Heart left ventricle (tissue), 16 donors: Measurements from ENCODE around the gene SHISA9. TPM values are rescaled to one million over a fixed set of nuclear protein-coding genes. Genes with fewer than 3 reads are reported as not detected.

Experiments used
- ATAC-seq, 4 donors: fragments of 200-7000 bp; cut with Tn5 transposase; one replicate each; pipeline ENCODE4 v1.9.1; 2020 to 2022; ENCODE audit warnings: moderate library complexity in 4 of 4, mild to moderate bottlenecking in 3 of 4, moderate number of reproducible peaks in 1 of 4
- DNase-seq, 5 donors: peaks; one replicate each; pipeline ENCODE4 v3.0.0-alpha.2; 2020
- H3K27ac ChIP-seq, 12 donors: fragments of 200-600 bp; sonication (generic) in 4 of 12; one replicate each; pipeline versions ENCODE4 v1.5.0 to v1.8.0; 2016 to 2022; ENCODE audit warnings: mild to moderate bottlenecking in 2 of 12
- H3K27me3 ChIP-seq, 9 donors: fragments of 200-600 bp; sonication (generic) in 2 of 9; one replicate each; pipeline versions ENCODE4 v1.5.1 to v1.8.0; 2016 to 2022; ENCODE audit warnings: mild to moderate bottlenecking in 3 of 9
- H3K36me3 ChIP-seq, 9 donors: fragments of 200-600 bp; sonication (generic) in 2 of 9; one replicate each; pipeline versions ENCODE4 v1.5.0 to v1.8.0; 2018 to 2022; ENCODE audit warnings: mild to moderate bottlenecking in 2 of 9
- H3K4me1 ChIP-seq, 12 donors: fragments of 200-600 bp; sonication (generic) in 4 of 12; one replicate each; pipeline versions ENCODE4 v1.5.0 to v1.8.0; 2016 to 2022; ENCODE audit warnings: mild to moderate bottlenecking in 3 of 12
- H3K4me3 ChIP-seq, 12 donors: fragments of 200-600 bp; sonication (generic) in 4 of 12; one replicate each; pipeline versions ENCODE4 v1.5.0 to v1.8.0; 2017 to 2022; ENCODE audit warnings: mild to moderate bottlenecking in 9 of 12, moderate library complexity in 4 of 12
- H3K9me3 ChIP-seq, 12 donors: fragments of 200-600 bp; sonication (generic) in 4 of 12; one replicate each; pipeline versions ENCODE4 v1.5.0 to v1.8.0; 2016 to 2022; ENCODE audit warnings: mild to moderate bottlenecking in 1 of 12
- CTCF ChIP-seq, 12 donors: fragments of 200-600 bp; sonication (generic) in 4 of 12; IDR thresholded peaks; one replicate each; pipeline versions ENCODE4 v1.5.0 to v1.8.0; 2018 to 2022; ENCODE audit warnings: antibody characterized with exemption in 12 of 12, mild to moderate bottlenecking in 5 of 12
- POLR2A ChIP-seq, 2 donors: fragments of 450-650 bp; IDR thresholded peaks; one replicate each; pipeline ENCODE4 v1.6.1; 2017; ENCODE audit warnings: antibody characterized with exemption in 2 of 2, mild to moderate bottlenecking in 2 of 2, moderate library complexity in 2 of 2
- WGBS, 4 donors: extraction: QIAGEN DNeasy Blood & Tissue Kit in 2 of 4; methylation state at CpG; one replicate each; pipeline versions ENCODE4 v1.1.5 to v1.1.7; 2013 to 2018; 5-methylcytosine and 5-hydroxymethylcytosine counted together
- intact Hi-C, 10 donors: fragments of 100-400 bp; cut with DNase I; formaldehyde crosslinking; loops; one replicate each; pipeline versions ENCODE4 v1.11.1 to v1.14.2; 2022
- polyA plus RNA-seq, 2 donors: library from polyadenylated mRNA; stranded (reverse); fragments of 200-250 nt; gene quantifications; one replicate each; pipeline ENCODE4 v1.2.3, GENCODE V29; 2013
- total RNA-seq, 9 donors: library from RNA; depleted of rRNA in 2 of 9; stranded (reverse); fragments of >200 nt in 2 of 9; fragmentation: NEBNext Ultra II Directional in 3 of 9; extraction: Animal tissue kit (Norgen Biotek cat#: 25700) in 3 of 9; gene quantifications; one replicate each; pipeline versions ENCODE4 v1.1.0 to v1.2.4, GENCODE V29; 2016 to 2023
- donor health status: ischemic (EF 13 %, LVEDD 7.1; RV severe dilation, severe dysfunction).
- donor health status: healthy with polysubstance abuse.
- donor health status: DM: no; HTN: yes; CAD: no.
- donor health status: DM: no; HTN: no; CAD: no.
- donor health status: ischemic (EF 25% LVEDD 6.9; RV normal size, moderate dysfunction).
- donor health status: ischemic (EF 25% LVEDD 5.7; RV mildly dilated, moderate dysfunction).
- donor health status: healthy.
- donor health status: DM: yes; HTN: yes; CAD: no.
- donor health status: ischemic (EF 35%, LVEDD 5.7; RV mildly dilated, moderate dysfunction).
- donor health status: nonischemic (EF 11% LVEDD 7.7; RV severe dilation, severe dysfunction).
- donor health status: DM: yes; HTN: yes; CAD: no.
- donor health status: PGD.
- donor health status: ischemic (EF 29% LVEDD 5.4; RV normal size, mild dysfunction).
- donor health status: nonischemic (EF 23%, LVEDD 6.1; RV moderate dilation, normal function).

SHISA9 gene
- total and polyA plus RNA-seq, 11 donors = 0.08 to 0.83 (median 0.24) TPM; not detected in 1

GRCh38 chr16:13104772-13105171 is 203.4 kb downstream of the SHISA9 start:
- TF ChIP-seq POLR2A (IDR thresholded peaks at IDR 0.05) = no peak
- no peak for TF ChIP-seq CTCF (IDR thresholded peaks at IDR 0.05)
- Histone ChIP-seq H3K27me3 (peaks cover 0 to 3% (median 0%) of the 10 kb centered on the region in 9 donors), H3K4me3 (no peak overlapping the region), H3K9me3 (peaks cover 0 to 19% (median 2%) of the 10 kb centered on the region in 12 donors), H3K4me1 (no peaks in the 10 kb centered on the region), H3K36me3 (no peaks in the 10 kb centered on the region), H3K27ac (no peak overlapping the region)
- intact Hi-C loops = no loop called here
- ATAC-seq (no peak), DNase-seq (no peak)
- 65 to 75% (median 69%) methylated on average over 5 of the region's 5 CpGs for WGBS, 4 donors

GRCh38 chr16:13105427-13105826 is 204.0 kb downstream of the SHISA9 start:
- intact Hi-C loops = no loop called here
- H3K4me3 ChIP-seq = no peak overlapping the region
- WGBS, 4 donors = 74 to 80% (median 77%) methylated on average over 5 of the region's 5 CpGs
- no peak for DNase-seq
- peaks cover 0 to 3% (median 0%) of the 10 kb centered on the region in 9 donors for H3K27me3 ChIP-seq
- H3K9me3 ChIP-seq = peaks cover 0 to 19% (median 2%) of the 10 kb centered on the region in 12 donors
- H3K4me1 ChIP-seq = no peaks in the 10 kb centered on the region
- H3K36me3 ChIP-seq = no peaks in the 10 kb centered on the region
- H3K27ac ChIP-seq = no peak overlapping the region
- TF ChIP-seq POLR2A (IDR thresholded peaks at IDR 0.05) = no peak
- TF ChIP-seq CTCF (IDR thresholded peaks at IDR 0.05) = no peak
- ATAC-seq = no peak

GRCh38 chr16:13106464-13106863 is 205.1 kb downstream of the SHISA9 start:
- intact Hi-C loops = no loop called here
- DNase-seq (no peak), ATAC-seq (no peak)
- H3K27me3 ChIP-seq = peaks cover 0 to 3% (median 0%) of the 10 kb centered on the region in 9 donors
- H3K36me3 ChIP-seq = no peaks in the 10 kb centered on the region
- H3K4me1 ChIP-seq = no peaks in the 10 kb centered on the region
- 81 to 90% (median 85%) methylated on average over 2 of the region's 2 CpGs for WGBS, 4 donors
- no peak overlapping the region for H3K4me3 ChIP-seq
- no peak for TF ChIP-seq CTCF (IDR thresholded peaks at IDR 0.05)
- no peak for TF ChIP-seq POLR2A (IDR thresholded peaks at IDR 0.05)
- no peak overlapping the region for H3K27ac ChIP-seq
- peaks cover 0 to 19% (median 2%) of the 10 kb centered on the region in 12 donors for H3K9me3 ChIP-seq

GRCh38 chr16:13108126-13108525 is 206.7 kb downstream of the SHISA9 start:
- peaks cover 0 to 19% (median 2%) of the 10 kb centered on the region in 12 donors for H3K9me3 ChIP-seq
- intact Hi-C loops = no loop called here
- H3K27me3 ChIP-seq = peaks cover 0 to 3% (median 0%) of the 10 kb centered on the region in 9 donors
- no peak overlapping the region for H3K27ac ChIP-seq
- H3K4me1 ChIP-seq = no peaks in the 10 kb centered on the region
- no peak for TF ChIP-seq CTCF (IDR thresholded peaks at IDR 0.05)
- no peak for TF ChIP-seq POLR2A (IDR thresholded peaks at IDR 0.05)
- H3K4me3 ChIP-seq = no peak overlapping the region
- 63 to 71% (median 68%) methylated on average over 5 of the region's 5 CpGs for WGBS, 4 donors
- ATAC-seq = no peak
- H3K36me3 ChIP-seq = no peaks in the 10 kb centered on the region
- DNase-seq = no peak
